GM18861 (cell line): Measurements from ENCODE around the gene PRDM16.

Source experiments
- ATAC-seq: cut with Tn5 transposase; IDR thresholded peaks from one replicate; pipeline ENCODE4 v1.9.1; 2021; ENCODE audit not compliant: unreplicated experiment

Gene PRDM16

DNA sequence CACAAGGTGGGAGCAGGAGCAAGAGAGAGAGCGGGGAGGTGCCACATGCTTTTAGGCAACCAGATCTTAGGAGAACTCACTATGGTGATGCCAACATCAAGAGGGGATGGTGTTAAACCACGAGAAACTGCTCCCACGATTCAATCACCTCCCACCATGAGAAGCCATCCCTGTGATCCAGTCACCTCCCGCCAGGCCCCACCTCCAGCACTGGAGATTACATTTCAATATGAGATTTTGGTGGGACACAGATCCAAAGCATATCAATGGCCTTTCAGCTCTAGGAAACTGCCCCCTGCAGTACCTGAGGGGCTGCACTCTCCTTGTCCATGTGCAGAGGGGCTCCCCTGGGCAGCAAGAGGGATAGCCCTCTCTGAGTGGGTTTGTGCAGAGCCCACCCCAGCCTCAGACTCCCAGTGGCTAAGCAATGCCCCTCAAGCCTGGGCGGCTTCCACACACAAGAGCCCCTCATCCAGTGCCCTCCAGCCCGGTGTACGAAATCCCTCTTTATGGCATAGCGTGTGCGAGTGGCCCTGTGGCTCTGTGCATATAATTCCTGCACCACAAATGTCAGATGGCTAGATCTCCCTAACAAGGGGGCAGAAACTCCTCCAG is 15.5 kb upstream of the PRDM16 start:
- no peak for ATAC-seq

DNA sequence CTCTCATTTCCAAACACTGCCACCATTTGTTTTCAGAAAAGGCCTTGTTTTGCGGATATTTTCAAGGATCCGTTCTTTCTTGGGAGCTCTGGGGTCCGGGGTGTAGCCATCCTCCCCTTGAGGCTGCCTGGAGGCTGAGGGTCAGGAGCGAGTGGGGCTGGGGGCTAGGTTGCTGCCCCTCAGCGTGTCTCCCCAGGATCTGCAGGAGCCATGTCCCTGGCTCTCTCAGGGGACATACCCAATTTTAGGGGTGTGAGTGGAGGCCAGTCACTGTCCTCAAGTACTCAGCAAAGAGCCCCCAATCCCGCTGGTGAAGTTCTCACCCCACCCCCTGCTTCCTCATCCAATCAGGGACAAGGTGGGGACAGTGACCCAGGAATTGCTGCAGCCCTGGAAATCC is 15.0 kb upstream of the PRDM16 start:
- no peak for ATAC-seq

GRCh38 chr1:3054474-3054873 is 14.5 kb upstream of the PRDM16 start:
- no peak for ATAC-seq

DNA sequence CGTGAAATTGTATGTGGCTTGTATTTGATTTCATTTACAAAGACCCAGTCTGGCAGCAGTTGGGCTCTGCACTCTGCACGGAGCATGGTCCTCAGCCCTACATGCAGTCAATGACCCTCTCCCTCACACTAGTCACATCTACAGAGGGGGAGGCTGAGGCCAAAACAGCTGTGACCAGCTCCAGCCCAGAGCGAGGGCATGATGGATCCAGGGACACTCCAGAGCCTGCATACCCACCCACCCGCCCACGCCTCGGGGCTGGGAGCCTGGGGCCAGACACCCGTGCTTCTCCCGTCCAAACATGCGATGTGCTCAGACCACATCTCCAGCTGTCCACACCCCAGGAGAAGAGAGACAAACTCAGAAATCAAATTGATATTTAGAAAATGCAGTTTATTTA is 14.0 kb upstream of the PRDM16 start:
- ATAC-seq: no peak

GRCh38 chr1:3056641-3057040 is 12.4 kb upstream of the PRDM16 start:
- no peak for ATAC-seq

- no peak for ATAC-seq
Measured at GRCh38 chr1:3058263-3059030, 10.6 kb upstream of the PRDM16 start.

DNA sequence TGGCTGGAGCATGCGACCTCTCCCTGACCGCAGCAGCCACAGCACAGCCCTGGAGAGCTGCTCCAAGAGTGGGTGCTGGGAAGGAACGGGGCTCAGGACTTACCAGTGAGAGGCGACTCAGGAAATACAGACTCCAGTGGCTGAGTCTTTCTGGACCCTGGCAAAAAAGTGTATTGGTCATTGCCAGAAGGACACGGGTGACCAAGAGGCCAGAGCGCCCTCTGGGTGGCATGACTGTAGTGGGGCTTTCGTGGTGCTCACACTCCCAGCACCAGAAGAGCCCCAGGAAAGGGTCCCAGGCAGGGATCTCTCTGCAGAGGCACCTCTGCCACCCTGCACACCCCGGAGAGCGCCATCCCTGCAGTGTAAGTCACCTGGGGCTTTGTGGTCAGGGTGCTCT is 8.9 kb upstream of the PRDM16 start:
- no peak for ATAC-seq

DNA sequence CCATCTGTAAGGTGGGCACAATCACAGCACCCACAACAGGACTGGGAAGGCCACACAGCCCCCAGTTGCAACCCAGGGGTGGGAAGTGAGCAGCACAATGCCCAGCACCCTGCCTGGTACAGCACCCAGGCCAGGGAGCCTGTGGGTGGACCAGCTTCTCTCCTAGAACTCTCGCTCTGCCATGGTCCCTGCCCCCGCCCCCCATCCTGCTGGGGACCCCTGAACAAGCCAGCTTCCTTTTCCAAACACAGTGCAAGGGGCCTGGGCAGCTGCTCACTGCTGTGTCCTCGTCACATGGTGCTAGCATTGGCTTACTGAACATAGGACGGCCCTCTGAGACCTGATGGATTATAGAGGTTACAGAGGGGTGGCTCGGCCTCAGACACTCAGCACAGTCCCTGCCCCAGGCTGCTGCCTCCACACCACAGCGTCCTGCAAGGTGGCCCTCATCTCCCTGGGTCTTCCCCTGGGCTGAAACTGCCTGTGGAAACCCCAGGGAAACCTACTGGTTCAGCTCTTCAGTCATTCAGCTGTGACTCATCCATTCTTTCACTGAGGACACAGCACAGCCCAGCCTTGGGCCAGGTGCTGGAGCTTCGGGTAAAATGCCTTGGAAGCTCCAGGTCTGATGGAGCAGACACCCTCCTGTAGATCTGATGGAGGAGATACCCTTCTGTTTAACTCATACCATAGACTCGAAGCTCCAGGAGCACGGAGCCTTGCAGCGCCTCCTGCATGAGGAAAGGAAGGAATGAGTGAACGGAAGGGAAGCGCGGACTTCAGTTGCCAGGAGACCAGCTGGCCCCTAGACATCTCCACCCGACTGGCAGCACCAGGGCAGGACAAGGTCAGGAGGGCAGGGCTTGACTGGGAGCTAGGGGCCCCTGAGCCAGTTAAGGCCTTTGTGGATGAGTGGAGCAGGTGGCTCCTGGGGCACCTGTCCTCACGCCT is 8.1 kb upstream of the PRDM16 start:
- ATAC-seq: no peak

GRCh38 chr1:3061566-3061965 is 7.4 kb upstream of the PRDM16 start:
- no peak for ATAC-seq

- ATAC-seq: no peak
Measured at GRCh38 chr1:3061981-3062615, 6.9 kb upstream of the PRDM16 start.

GRCh38 chr1:3062616-3063378 is 6.2 kb upstream of the PRDM16 start:
- ATAC-seq: no peak

- no peak for ATAC-seq
Measured at GRCh38 chr1:3063379-3064295, 5.4 kb upstream of the PRDM16 start.

DNA sequence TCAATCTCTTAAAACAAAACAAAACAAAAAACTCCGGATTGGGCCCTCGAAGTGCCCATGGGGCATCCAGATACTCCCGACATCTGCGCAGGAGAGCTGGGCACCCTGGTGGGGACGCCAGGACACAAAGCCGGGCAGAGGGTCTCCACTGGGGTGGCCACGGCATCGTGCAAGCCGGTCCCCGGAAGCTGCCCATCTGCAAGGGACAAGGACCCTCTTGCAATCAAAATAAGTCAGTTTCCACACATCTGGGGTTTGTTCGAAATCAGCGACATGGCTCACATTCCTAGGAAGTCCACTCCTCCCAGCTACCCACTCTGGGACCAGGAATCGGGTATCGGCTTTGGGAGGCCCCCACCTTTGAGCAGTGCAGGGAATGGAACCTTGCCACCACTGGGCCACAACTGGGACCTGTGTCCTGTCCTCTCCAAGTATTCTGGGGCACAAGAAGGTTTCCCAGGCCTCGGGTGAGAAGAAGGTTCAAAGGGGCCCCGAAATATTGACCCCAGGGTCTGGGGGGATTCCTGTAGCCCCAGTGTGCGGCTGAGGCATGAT is 4.6 kb upstream of the PRDM16 start:
- ATAC-seq: no peak

GRCh38 chr1:3064901-3065300 is 4.1 kb upstream of the PRDM16 start:
- ATAC-seq: no peak

DNA sequence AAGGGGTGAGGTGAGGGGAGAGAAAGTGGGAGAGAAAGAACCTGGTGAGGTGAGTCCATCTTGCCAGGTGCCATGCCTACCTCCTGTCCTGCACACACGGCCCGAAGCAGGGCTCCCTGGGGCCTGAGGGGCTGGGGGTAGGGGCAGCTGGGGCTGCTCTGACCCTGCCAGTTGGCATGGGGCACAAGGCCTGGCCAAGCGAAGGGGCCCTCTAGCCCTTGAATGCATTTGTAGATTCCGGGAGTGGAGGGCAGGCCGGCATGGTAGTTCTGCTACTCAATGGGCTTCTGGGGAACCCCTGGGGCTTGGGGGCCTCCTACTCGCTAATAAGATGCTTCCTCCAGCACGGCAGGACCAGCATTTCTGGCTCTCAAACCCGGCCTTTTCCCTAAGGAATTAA is 3.6 kb upstream of the PRDM16 start:
- no peak for ATAC-seq

- no peak for ATAC-seq
Measured at GRCh38 chr1:3065797-3066196, 3.2 kb upstream of the PRDM16 start.

DNA sequence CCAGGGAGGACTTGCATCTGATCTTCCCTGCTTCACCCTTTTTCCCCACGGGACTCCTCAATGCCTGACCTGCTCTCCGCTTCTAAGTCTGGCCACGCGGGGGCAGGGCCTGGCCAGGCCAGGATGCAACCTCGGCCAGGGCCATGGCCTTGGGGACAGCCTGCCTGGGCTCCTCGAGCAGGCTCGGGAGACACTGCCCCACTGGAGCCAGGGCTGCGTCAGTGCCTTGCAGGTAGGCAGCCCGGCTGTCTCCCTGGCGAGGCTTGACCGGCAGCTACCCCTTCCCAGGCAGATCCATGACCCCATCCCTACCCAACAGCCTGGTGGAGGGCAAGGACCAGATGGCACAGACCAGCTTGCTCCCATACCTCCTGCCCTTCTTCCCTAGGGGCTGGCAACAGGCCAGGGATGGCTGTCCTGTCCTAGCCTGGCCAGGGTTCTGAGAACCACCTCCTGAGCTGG is 2.7 kb upstream of the PRDM16 start:
- no peak for ATAC-seq

DNA sequence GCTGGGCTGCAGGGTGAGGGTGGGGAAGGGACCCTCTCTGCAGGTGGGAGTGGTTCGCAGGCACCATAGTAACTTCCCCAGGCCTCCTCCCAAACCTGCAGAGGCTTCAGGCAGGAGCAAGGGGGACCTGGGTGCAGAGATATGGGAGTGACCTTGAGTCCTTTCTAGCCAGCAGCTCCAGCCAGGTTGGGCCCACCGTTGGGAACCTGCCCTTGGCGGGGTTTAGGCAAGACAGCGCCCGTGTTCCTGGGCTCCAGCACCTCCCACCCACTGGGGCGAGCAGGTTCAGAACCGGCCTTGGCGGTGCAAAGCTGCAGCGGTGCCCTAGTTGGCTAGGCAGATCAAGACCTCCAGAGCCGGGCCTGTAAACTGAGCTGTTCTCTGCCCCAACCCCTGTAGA is 2.2 kb upstream of the PRDM16 start:
- no peak for ATAC-seq

DNA sequence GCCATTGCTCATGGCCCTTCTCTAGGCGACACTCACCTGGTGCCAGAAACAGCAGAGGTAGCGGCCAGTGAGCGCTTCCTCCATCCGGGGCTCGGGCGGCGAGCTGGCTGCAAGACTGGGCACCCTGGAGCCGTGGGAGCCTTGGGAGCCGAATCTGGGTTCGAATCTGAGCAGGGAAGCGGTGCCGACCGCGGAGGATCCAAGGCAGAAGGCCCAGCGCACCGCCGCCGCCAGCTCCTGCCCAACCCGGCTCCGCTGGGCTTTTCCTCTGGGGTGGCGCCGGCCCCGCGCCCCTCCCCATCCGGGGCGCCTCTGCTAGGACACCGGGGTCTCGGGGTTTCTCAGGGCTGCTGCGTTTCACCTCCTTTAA is 1.7 kb upstream of the PRDM16 start:
- no peak for ATAC-seq
